Left ventricle myocardium inferior (tissue), 1 donor: ENCODE results near the gene SCARB2. TPM values are rescaled to one million over a fixed set of nuclear protein-coding genes. Genes with fewer than 3 reads are reported as not detected.

Experiments used
- DNase-seq: peaks from one replicate; pipeline ENCODE4 v3.0.0-alpha.2; 2020
- H3K27ac ChIP-seq: fragments of 200-600 bp; replicated peaks from 2 replicates; pipeline ENCODE4 v1.8.0; 2021
- H3K27me3 ChIP-seq: fragments of 200-600 bp; 2 replicates; pipeline ENCODE4 v1.8.0; 2021; ENCODE audit warnings: low read depth
- H3K36me3 ChIP-seq: fragments of 200-600 bp; 2 replicates; pipeline ENCODE4 v1.8.0; 2021
- H3K4me1 ChIP-seq: fragments of 200-600 bp; 2 replicates; pipeline ENCODE4 v1.8.0; 2021
- H3K4me3 ChIP-seq: fragments of 200-600 bp; 2 replicates; pipeline ENCODE4 v1.8.0; 2021; ENCODE audit warnings: mild to moderate bottlenecking, moderate library complexity
- H3K9me3 ChIP-seq: fragments of 200-600 bp; replicated peaks from 2 replicates; pipeline ENCODE4 v1.8.0; 2021
- CTCF ChIP-seq: fragments of 200-600 bp; IDR thresholded peaks from 2 replicates; pipeline ENCODE4 v1.8.0; 2021; ENCODE audit warnings: antibody characterized with exemption, mild to moderate bottlenecking, borderline replicate concordance
- intact Hi-C: fragments of 100-400 bp; cut with micrococcal nuclease; formaldehyde crosslinking; loops from one replicate; pipeline ENCODE4 v1.11.0; 2022
- total RNA-seq: library from RNA; stranded (reverse); fragmentation: NEBNext Ultra II Directional; extraction: Animal tissue kit (Norgen Biotek cat#: 25700); gene quantifications from one replicate; pipeline ENCODE4 v1.2.1, GENCODE V29; 2021
- donor health status: DM: no; HTN: yes; CAD: no; lungs with severe emphysema.

Gene SCARB2
- total RNA-seq, 1 donor from 2014 or later = 87.4 TPM

GRCh38 chr4:76232681-76233080 lies 19.1 kb upstream of the SCARB2 start:
- DNase-seq = no peak
- TF ChIP-seq CTCF = no peak
- Histone ChIP-seq H3K9me3 (peaks cover 14% of the 10 kb centered on the region), H3K27ac (no peak overlapping the region), H3K4me3 (no peak overlapping the region), H3K36me3 (no peaks in the 10 kb centered on the region), H3K27me3 (no peaks in the 10 kb centered on the region), H3K4me1 (no peaks in the 10 kb centered on the region)
- intact Hi-C loops = no loop called here

GRCh38 chr4:76226418-76226817 lies 12.8 kb upstream of the SCARB2 start:
- no peak overlapping the region for H3K27ac ChIP-seq
- no peak overlapping the region for H3K4me3 ChIP-seq
- H3K36me3 ChIP-seq = no peaks in the 10 kb centered on the region
- intact Hi-C loops = no loop called here
- H3K9me3 ChIP-seq = peaks cover 12% of the 10 kb centered on the region
- no peak for DNase-seq
- no peaks in the 10 kb centered on the region for H3K27me3 ChIP-seq
- no peaks in the 10 kb centered on the region for H3K4me1 ChIP-seq
- TF ChIP-seq CTCF = no peak

- Histone ChIP-seq H3K9me3 (peaks cover 12% of the 10 kb centered on the region), H3K4me1 (no peaks in the 10 kb centered on the region), H3K27ac (no peak overlapping the region), H3K27me3 (no peaks in the 10 kb centered on the region), H3K4me3 (no peak overlapping the region), H3K36me3 (no peaks in the 10 kb centered on the region)
- DNase-seq = no peak
- no peak for TF ChIP-seq CTCF
- intact Hi-C loops = no loop called here
Measured at GRCh38 chr4:76224171-76224570, 10.5 kb upstream of the SCARB2 start.

- no peak for TF ChIP-seq CTCF
- Histone ChIP-seq H3K36me3 (no peaks in the 10 kb centered on the region), H3K27ac (no peak overlapping the region), H3K9me3 (no peaks in the 10 kb centered on the region), H3K4me1 (peaks cover 26% of the 10 kb centered on the region), H3K4me3 (no peak overlapping the region), H3K27me3 (no peaks in the 10 kb centered on the region)
- DNase-seq = no peak
- intact Hi-C loops = no loop called here
Measured at GRCh38 chr4:76219299-76220055, 5.9 kb upstream of the SCARB2 start.

- DNase-seq = no peak
- peaks cover 47% of the 10 kb centered on the region for H3K4me1 ChIP-seq
- H3K36me3 ChIP-seq = no peaks in the 10 kb centered on the region
- H3K9me3 ChIP-seq = no peaks in the 10 kb centered on the region
- no peak overlapping the region for H3K4me3 ChIP-seq
- TF ChIP-seq CTCF = no peak
- intact Hi-C loops = no loop called here
- H3K27me3 ChIP-seq = no peaks in the 10 kb centered on the region
- H3K27ac ChIP-seq = no peak overlapping the region
Measured at GRCh38 chr4:76216975-76217814, 3.6 kb upstream of the SCARB2 start.
